CD14-positive monocyte (primary cell): Measurements from ENCODE around the gene ELP2. TPM values are rescaled to one million over a fixed set of nuclear protein-coding genes. Genes with fewer than 3 reads are reported as not detected.

ENCODE experiments used
- DNase-seq, 3 donors: peaks; one replicate each; pipeline ENCODE4 v3.0.0-alpha.2; 2011 to 2022
- H2AFZ ChIP-seq: 2 replicates; pipeline ENCODE4 v1.6.0; 2012; ENCODE audit warnings: mild to moderate bottlenecking, low read depth, low read length, inconsistent platforms; ENCODE audit not compliant: insufficient read depth, poor library complexity, severe bottlenecking
- H3K27ac ChIP-seq, 2 donors: 1 replicate in 1 of 2; 2 replicates in 1 of 2; pipeline ENCODE4 v1.5.1; 2012 to 2013; ENCODE audit warnings: low read length in 2 of 2, control low read depth in 1 of 2, inconsistent platforms in 1 of 2, low read depth in 1 of 2, mild to moderate bottlenecking in 1 of 2
- H3K27me3 ChIP-seq, 2 donors: one replicate each; pipeline versions ENCODE4 v1.6.0 to v1.6.1; 2011 to 2013; ENCODE audit warnings: low read length in 2 of 2; ENCODE audit not compliant: control insufficient read depth in 2 of 2, insufficient read depth in 2 of 2
- H3K36me3 ChIP-seq, 2 donors: replicated peaks in 1 of 2; 1 replicate in 1 of 2; 2 replicates in 1 of 2; pipeline versions ENCODE4 v1.5.1 to v1.6.1; 2012 to 2013; ENCODE audit warnings: low read length in 2 of 2, control low read depth in 1 of 2, inconsistent platforms in 1 of 2, mild to moderate bottlenecking in 1 of 2; ENCODE audit not compliant: insufficient read depth in 2 of 2, control insufficient read depth in 1 of 2
- H3K4me1 ChIP-seq, 2 donors: 1 replicate in 1 of 2; 2 replicates in 1 of 2; pipeline versions ENCODE4 v1.5.1 to v1.6.1; 2012 to 2013; ENCODE audit warnings: low read length in 2 of 2, control low read depth in 1 of 2, inconsistent platforms in 1 of 2, mild to moderate bottlenecking in 1 of 2, moderate library complexity in 1 of 2; ENCODE audit not compliant: insufficient read depth in 2 of 2, control insufficient read depth in 1 of 2
- H3K4me2 ChIP-seq: replicated peaks from 2 replicates; pipeline ENCODE3; 2012; ENCODE audit warnings: low read length, moderate library complexity, mild to moderate bottlenecking; ENCODE audit not compliant: poor library complexity, severe bottlenecking; ENCODE audit errors: extremely low read depth
- H3K4me3 ChIP-seq, 3 experiments: fragments of 200-600 bp in 1 of 3; sonication (generic) in 1 of 3; replicated peaks in 1 of 3; 1 replicate in 2 of 3; 2 replicates in 1 of 3; pipeline ENCODE4 v1.5.1; 2011 to 2013; ENCODE audit warnings: low read length in 3 of 3, mild to moderate bottlenecking in 3 of 3, control low read depth in 2 of 3, low read depth in 2 of 3, inconsistent platforms in 1 of 3, moderate library complexity in 1 of 3
- H3K79me2 ChIP-seq: 2 replicates; pipeline ENCODE4 v1.6.0; 2012; ENCODE audit warnings: mild to moderate bottlenecking, control low read depth, inconsistent platforms, low read length, moderate library complexity; ENCODE audit not compliant: insufficient read depth
- H3K9ac ChIP-seq: 2 replicates; pipeline ENCODE4 v1.6.0; 2017; ENCODE audit warnings: low read length, mild to moderate bottlenecking; ENCODE audit not compliant: insufficient read depth, poor library complexity, severe bottlenecking
- H3K9me3 ChIP-seq, 2 donors: replicated peaks in 1 of 2; 1 replicate in 1 of 2; 2 replicates in 1 of 2; pipeline versions ENCODE4 v1.5.1 to v1.6.1; 2012 to 2013; ENCODE audit warnings: low read length in 2 of 2, control low read depth in 1 of 2; ENCODE audit not compliant: control insufficient read depth in 1 of 2, insufficient read depth in 1 of 2
- H4K20me1 ChIP-seq: 2 replicates; pipeline ENCODE4 v1.6.0; 2012; ENCODE audit warnings: mild to moderate bottlenecking, low read length, control low read depth, moderate library complexity; ENCODE audit not compliant: insufficient read depth
- H3K27ac Mint-ChIP-seq, 7 donors: one replicate each; pipeline ENCODE4 v1.8.0; 2020; ENCODE audit warnings: mild to moderate bottlenecking in 7 of 7, mixed read lengths in 7 of 7, moderate library complexity in 6 of 7, inconsistent platforms in 2 of 7
- H3K27me3 Mint-ChIP-seq, 3 donors: one replicate each; pipeline ENCODE4 v1.8.0; 2021 to 2022; ENCODE audit warnings: low read depth in 3 of 3, mild to moderate bottlenecking in 3 of 3, mixed read lengths in 3 of 3, moderate library complexity in 3 of 3, inconsistent platforms in 1 of 3
- H3K36me3 Mint-ChIP-seq, 2 donors: one replicate each; pipeline ENCODE4 v1.8.0; 2020; ENCODE audit warnings: mixed read lengths in 2 of 2, inconsistent platforms in 1 of 2, mild to moderate bottlenecking in 1 of 2
- H3K4me1 Mint-ChIP-seq: one replicate; pipeline ENCODE4 v1.8.0; 2020; ENCODE audit warnings: mild to moderate bottlenecking, mixed read lengths
- H3K4me3 Mint-ChIP-seq, 2 donors: one replicate each; pipeline ENCODE4 v1.8.0; 2020; ENCODE audit warnings: mild to moderate bottlenecking in 2 of 2, mixed read lengths in 2 of 2, moderate library complexity in 1 of 2
- H3K9me3 Mint-ChIP-seq, 7 donors: one replicate each; pipeline ENCODE4 v1.8.0; 2020 to 2022; ENCODE audit warnings: mixed read lengths in 7 of 7, mild to moderate bottlenecking in 6 of 7, moderate library complexity in 6 of 7, inconsistent platforms in 2 of 7
- CTCF ChIP-seq: fragments of 200-600 bp; IDR thresholded peaks from one replicate; pipeline ENCODE4 v1.8.0; 2022; ENCODE audit warnings: antibody characterized with exemption, mild to moderate bottlenecking
- WGBS: methylation state at CpG from one replicate; pipeline ENCODE4 v1.1.5; 2013; ENCODE audit warnings: missing lambda C conversion rate; ENCODE audit not compliant: insufficient coverage; 5-methylcytosine and 5-hydroxymethylcytosine counted together
- intact Hi-C, 2 donors: fragments of 100-400 bp; cut with micrococcal nuclease; formaldehyde crosslinking; loops; one replicate each; pipeline versions ENCODE4 v1.15.0 to v1.15.1; 2023
- polyA plus RNA-seq, 3 donors: library from polyadenylated mRNA; depleted of rRNA in 1 of 3; unstranded in 2 of 3; stranded (reverse) in 1 of 3; fragments of 300-500 nt in 2 of 3; fragments of >200 nt in 1 of 3; fragmentation: Illumina TruSeq in 2 of 3; gene quantifications; 1 replicate in 2 of 3; 2 replicates in 1 of 3; pipeline ENCODE4 v1.2.3, GENCODE V29; 2012 to 2021

Gene ELP2
- polyA plus RNA-seq, 3 donors: 24.8 to 52.5 (median 27.1) TPM

- no peak for TF ChIP-seq CTCF
- H3K4me3 Mint-ChIP-seq: no peak overlapping the region
- Histone ChIP-seq H3K9ac (no peak overlapping the region), H3K27me3 (no peaks in the 10 kb centered on the region), H3K27ac (no peak overlapping the region), H2AFZ (no peak overlapping the region), H3K9me3 (no peaks in the 10 kb centered on the region), H3K4me1 (no peaks in the 10 kb centered on the region), H3K79me2 (no peaks in the 10 kb centered on the region), H3K4me2 (no peak overlapping the region), H3K4me3 (no peak overlapping the region), H3K36me3 (no peaks in the 10 kb centered on the region), H4K20me1 (no peaks in the 10 kb centered on the region)
- no peak for DNase-seq
- H3K27me3 Mint-ChIP-seq: peaks cover 0 to 5% (median 1%) of the 10 kb centered on the region in 3 donors
- no CpG with 5 or more reads among the region's 3 CpGs for WGBS
- no peaks in the 10 kb centered on the region for H3K9me3 Mint-ChIP-seq
- intact Hi-C loops: no loop called here
- H3K27ac Mint-ChIP-seq: no peak overlapping the region
- H3K4me1 Mint-ChIP-seq: no peaks in the 10 kb centered on the region
- no peaks in the 10 kb centered on the region for H3K36me3 Mint-ChIP-seq
Measured at GRCh38 chr18:36094431-36094830, 35.3 kb upstream of the ELP2 start.

GRCh38 chr18:36095936-36096519, 33.7 kb upstream of the ELP2 start:
- H3K4me3 Mint-ChIP-seq: no peak overlapping the region
- no peak overlapping the region for H3K9ac ChIP-seq
- no CpG with 5 or more reads among the region's 1 CpG for WGBS
- no peaks in the 10 kb centered on the region for H3K4me1 Mint-ChIP-seq
- H2AFZ ChIP-seq: no peak overlapping the region
- no peaks in the 10 kb centered on the region for H4K20me1 ChIP-seq
- H3K27ac Mint-ChIP-seq: no peak overlapping the region
- H3K79me2 ChIP-seq: no peaks in the 10 kb centered on the region
- peak; percentile 82 for TF ChIP-seq CTCF
- no peak overlapping the region for H3K4me3 ChIP-seq
- peaks cover 0 to under 1% (median 0%) of the 10 kb centered on the region in 7 donors for H3K9me3 Mint-ChIP-seq
- DNase-seq: peak; percentile 16 to 54 (median 47)
- H3K36me3 ChIP-seq: no peaks in the 10 kb centered on the region
- no peaks in the 10 kb centered on the region for H3K27me3 ChIP-seq
- H3K4me1 ChIP-seq: no peaks in the 10 kb centered on the region
- H3K4me2 ChIP-seq: no peak overlapping the region
- no peak overlapping the region for H3K27ac ChIP-seq
- intact Hi-C loops: loop anchor here in 1 of 2 donors (5.0 kb wide), 1 partner anchor 186 kb away; no protein-coding TSS in a partner anchor
- H3K36me3 Mint-ChIP-seq: no peaks in the 10 kb centered on the region
- H3K9me3 ChIP-seq: no peaks in the 10 kb centered on the region
- peaks cover 0 to 3% (median 0%) of the 10 kb centered on the region in 3 donors for H3K27me3 Mint-ChIP-seq
